Transverse colon (tissue), 4 donors: ENCODE results near the gene SIX5.

Experiments used
- CTCF ChIP-seq, 5 experiments: fragments of 200-600 bp in 3 of 5; fragments of 450-650 bp in 2 of 5; sonication (generic) in 3 of 5; IDR thresholded peaks; 1 replicate in 2 of 5; 2 replicates in 3 of 5; pipeline ENCODE4 v1.5.1; 2016 to 2017; ENCODE audit warnings: antibody characterized with exemption in 5 of 5, inconsistent platforms in 3 of 5, mild to moderate bottlenecking in 2 of 5, moderate library complexity in 1 of 5
- EP300 ChIP-seq: sonication (generic); formaldehyde crosslinking; IDR thresholded peaks from one replicate; pipeline ENCODE4 v1.6.1; 2017; ENCODE audit warnings: antibody characterized with exemption, low read depth
- POLR2A ChIP-seq: fragments of 450-650 bp; IDR thresholded peaks from one replicate; pipeline ENCODE4 v1.6.1; 2016; ENCODE audit warnings: antibody characterized with exemption, mild to moderate bottlenecking, moderate library complexity
- POLR2AphosphoS5 ChIP-seq, 3 donors: sonication (generic); formaldehyde crosslinking; IDR thresholded peaks; one replicate each; pipeline ENCODE4 v1.6.1; 2016; ENCODE audit warnings: antibody characterized with exemption in 3 of 3

DNA sequence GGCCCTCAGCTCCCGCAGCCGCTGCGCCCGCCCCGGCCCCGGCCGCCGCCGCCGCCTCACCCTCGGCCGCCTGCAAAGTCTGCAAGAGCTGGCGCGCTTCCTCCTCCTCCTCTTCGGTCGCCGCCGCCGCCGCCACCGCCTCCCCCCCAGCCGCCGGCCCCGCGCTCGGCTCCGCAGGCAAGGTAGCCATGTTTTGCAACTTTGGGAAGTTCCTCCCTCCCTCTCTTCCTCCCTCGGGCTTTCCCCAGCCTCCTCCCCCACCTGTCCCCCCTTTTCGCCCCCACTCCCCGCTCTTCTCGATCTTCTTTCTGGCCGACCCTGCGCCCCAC is 433 bp downstream of the SIX5 start:
- TF ChIP-seq POLR2A (no peak), CTCF (IDR thresholded peaks at IDR 0.05) (no peak), EP300 (no peak), POLR2AphosphoS5 (IDR thresholded peaks at IDR 0.05) (no peak)
